HEK293T (cell line): Measurements from ENCODE around the gene PAWR.

Experiments
- ARNT ChIP-seq: fragments of 450-650 bp; IDR thresholded peaks from 2 replicates; pipeline ENCODE4 v1.6.1; 2017; ENCODE audit warnings: mild to moderate bottlenecking
- BHLHE40 ChIP-seq: fragments of 450-650 bp; IDR thresholded peaks from 2 replicates; pipeline ENCODE4 v1.6.1; 2016; ENCODE audit warnings: mild to moderate bottlenecking, moderate library complexity, borderline replicate concordance
- FOXA1 ChIP-seq: fragments of 450-650 bp; IDR thresholded peaks from 2 replicates; pipeline ENCODE4 v1.6.1; 2016; ENCODE audit warnings: mild to moderate bottlenecking
- FOXM1 ChIP-seq: fragments of 450-650 bp; IDR thresholded peaks from 2 replicates; pipeline ENCODE4 v1.6.1; 2017; ENCODE audit warnings: mild to moderate bottlenecking, borderline replicate concordance
- LEF1 ChIP-seq: fragments of 450-650 bp; IDR thresholded peaks from 2 replicates; pipeline ENCODE4 v1.6.1; 2017; ENCODE audit warnings: mild to moderate bottlenecking, borderline replicate concordance
- NFRKB ChIP-seq: fragments of 450-650 bp; IDR thresholded peaks from 2 replicates; pipeline ENCODE4 v1.6.1; 2016; ENCODE audit warnings: mild to moderate bottlenecking, moderate library complexity
- SP1 ChIP-seq: fragments of 450-650 bp; IDR thresholded peaks from 2 replicates; pipeline ENCODE4 v1.6.1; 2017
- SUZ12 ChIP-seq: fragments of 450-650 bp; IDR thresholded peaks from 2 replicates; pipeline ENCODE4 v1.6.1; 2016; ENCODE audit warnings: mild to moderate bottlenecking
- ZNF384 ChIP-seq: fragments of 450-650 bp; IDR thresholded peaks from 2 replicates; pipeline ENCODE4 v1.6.1; 2016

GRCh38 chr12:79549531-79550271, 141.1 kb downstream of the PAWR start:
- TF ChIP-seq SP1 (no peak), BHLHE40 (no peak), FOXA1 (no peak), FOXM1 (no peak), NFRKB (no peak), SUZ12 (no peak), ZNF384 (no peak), ARNT (no peak), LEF1 (no peak)
